HepG2 (cell line): ENCODE data around the gene ZNF800. TPM values are rescaled to one million over a fixed set of nuclear protein-coding genes. Genes with fewer than 3 reads are reported as not detected.

Experiments used
- ATF4 ChIP-seq, 2 experiments: fragments of 450-650 bp in 1 of 2; sonication (generic) in 1 of 2; formaldehyde crosslinking; IDR thresholded peaks; 2 replicates each; pipeline versions ENCODE4 v1.5.0 to v1.8.0; 2020 to 2022; ENCODE audit warnings: mild to moderate bottlenecking in 1 of 2, missing genetic modification reagents in 1 of 2
- CEBPB ChIP-seq: IDR thresholded peaks from 2 replicates; pipeline ENCODE4 v1.6.1; 2011; ENCODE audit warnings: low read depth, low read length, improper control_type of control experiment, borderline replicate concordance
- CHD4 ChIP-seq: fragments of 200-600 bp; sonication (generic); IDR thresholded peaks from 2 replicates; pipeline ENCODE4 v1.7.0; 2017; ENCODE audit warnings: mild to moderate bottlenecking, low read length, borderline replicate concordance
- HDAC1 ChIP-seq: sonication (generic); formaldehyde crosslinking; IDR thresholded peaks from 2 replicates; pipeline ENCODE4 v1.5.1; 2020; ENCODE audit warnings: mild to moderate bottlenecking, missing genetic modification reagents
- HNF4A ChIP-seq: sonication (generic); formaldehyde crosslinking; IDR thresholded peaks from 2 replicates; pipeline ENCODE4 v1.4.0; 2020; ENCODE audit warnings: missing genetic modification reagents
- MZF1 ChIP-seq: sonication (generic); formaldehyde crosslinking; IDR thresholded peaks from 2 replicates; pipeline ENCODE4 v1.8.1; 2023; ENCODE audit warnings: mild to moderate bottlenecking, missing genetic modification reagents, borderline replicate concordance
- NFKBIZ ChIP-seq: IDR thresholded peaks from 2 replicates; pipeline ENCODE4 v1.6.1; 2018; ENCODE audit warnings: missing genetic modification reagents, missing compliant biosample characterization
- RELA ChIP-seq: sonication (generic); formaldehyde crosslinking; IDR thresholded peaks from 2 replicates; pipeline ENCODE4 v1.4.0; 2020; ENCODE audit warnings: missing genetic modification reagents
- RXRB ChIP-seq: IDR thresholded peaks from 2 replicates; pipeline ENCODE4 v1.6.1; 2016; ENCODE audit warnings: borderline replicate concordance, missing genetic modification reagents, missing compliant biosample characterization
- SCMH1 ChIP-seq: sonication (generic); formaldehyde crosslinking; IDR thresholded peaks from 2 replicates; pipeline ENCODE4 v1.9.0; 2021; ENCODE audit warnings: missing genetic modification reagents, mild to moderate bottlenecking, borderline replicate concordance
- STAT6 ChIP-seq: sonication (generic); formaldehyde crosslinking; IDR thresholded peaks from 2 replicates; pipeline ENCODE4 v1.4.0; 2020; ENCODE audit warnings: missing genetic modification reagents, mild to moderate bottlenecking, borderline replicate concordance
- TARDBP ChIP-seq: sonication (generic); formaldehyde crosslinking; IDR thresholded peaks from 2 replicates; pipeline ENCODE4 v1.8.0; 2022; ENCODE audit warnings: mild to moderate bottlenecking, missing genetic modification reagents
- TFDP1 ChIP-seq: IDR thresholded peaks from 2 replicates; pipeline ENCODE4 v1.6.1; 2016; ENCODE audit warnings: missing compliant biosample characterization, missing genetic modification reagents, borderline replicate concordance
- THAP11 ChIP-seq: IDR thresholded peaks from 2 replicates; pipeline ENCODE4 v1.6.1; 2016; ENCODE audit warnings: missing biosample characterization, missing genetic modification reagents
- ZNF333 ChIP-seq: sonication (generic); formaldehyde crosslinking; IDR thresholded peaks from 2 replicates; pipeline ENCODE4 v1.4.0; 2020; ENCODE audit warnings: mild to moderate bottlenecking, missing genetic modification reagents, borderline replicate concordance
- ZNF343 ChIP-seq: sonication (generic); formaldehyde crosslinking; IDR thresholded peaks from 2 replicates; pipeline ENCODE4 v1.4.0; 2020; ENCODE audit warnings: mild to moderate bottlenecking, missing genetic modification reagents
- ZNF563 ChIP-seq: sonication (generic); formaldehyde crosslinking; IDR thresholded peaks from 2 replicates; pipeline ENCODE4 v1.8.0; 2022; ENCODE audit warnings: mild to moderate bottlenecking, moderate library complexity, missing genetic modification reagents
- ZNF569 ChIP-seq: sonication (generic); formaldehyde crosslinking; IDR thresholded peaks from 2 replicates; pipeline ENCODE4 v1.5.0; 2020; ENCODE audit warnings: mild to moderate bottlenecking, missing genetic modification reagents, moderate library complexity, borderline replicate concordance
- ZNF7 ChIP-seq: IDR thresholded peaks from 2 replicates; pipeline ENCODE4 v1.6.1; 2016; ENCODE audit warnings: missing biosample characterization, missing genetic modification reagents
- ZNF724P ChIP-seq: sonication (generic); formaldehyde crosslinking; IDR thresholded peaks from 2 replicates; pipeline ENCODE4 v1.8.0; 2022; ENCODE audit warnings: missing genetic modification reagents, borderline replicate concordance
- ZNF766 ChIP-seq: sonication (generic); formaldehyde crosslinking; IDR thresholded peaks from 2 replicates; pipeline ENCODE4 v1.5.0; 2020; ENCODE audit warnings: missing genetic modification reagents, borderline replicate concordance
- ZNF790 ChIP-seq: sonication (generic); formaldehyde crosslinking; IDR thresholded peaks from 2 replicates; pipeline ENCODE4 v1.8.0; 2022; ENCODE audit warnings: missing genetic modification reagents, mild to moderate bottlenecking, borderline replicate concordance
- ZSCAN12 ChIP-seq: sonication (generic); formaldehyde crosslinking; IDR thresholded peaks from 2 replicates; pipeline ENCODE4 v1.9.0; 2021; ENCODE audit warnings: mild to moderate bottlenecking, missing genetic modification reagents
- ZUFSP ChIP-seq: sonication (generic); formaldehyde crosslinking; IDR thresholded peaks from 2 replicates; pipeline ENCODE4 v1.9.0; 2021; ENCODE audit warnings: missing genetic modification reagents, mild to moderate bottlenecking, borderline replicate concordance
- polyA plus RNA-seq, 8 experiments: library from polyadenylated mRNA; depleted of rRNA in 3 of 8; stranded (reverse) in 7 of 8; unstranded in 1 of 8; fragments of >200 nt; fragmentation: Illumina TruSeq in 4 of 8; extraction: Trizol in 4 of 8; gene quantifications; 2 replicates each; pipeline versions ENCODE4 v1.2.1 to v1.2.3, GENCODE V29; 2011 to 2016; ENCODE audit warnings: low read depth in 4 of 8, missing spikeins in 1 of 8, mixed read lengths in 1 of 8; ENCODE audit not compliant: insufficient read depth in 1 of 8
- total RNA-seq, 5 experiments: library from RNA; depleted of rRNA; stranded (reverse); fragments of >200 nt; fragmentation: Illumina TruSeq; extraction: Trizol; gene quantifications; 2 replicates each; pipeline ENCODE4 v1.2.3, GENCODE V29; 2016; ENCODE audit warnings: low read depth in 1 of 5

ZNF800 gene
- total and polyA plus RNA-seq, 2 of the 13 experiments (the other 11 are each of a cell fraction or from before 2014, with no cell fraction given): 7.1 to 12.7 TPM

- TF ChIP-seq HDAC1 (no peak), THAP11 (CRISPR knock-in tag) (peak; percentile 75), RELA (CRISPR knock-in tag) (no peak), ZNF766 (peak; percentile 54; the same call in 1 of the 2 replicates), NFKBIZ (CRISPR knock-in tag) (no peak), ZUFSP (CRISPR knock-in tag) (no peak), ZNF563 (CRISPR knock-in tag) (peak; percentile 22; the same call in 1 of the 2 replicates), HNF4A (no peak), RXRB (no peak), TARDBP (CRISPR knock-in tag) (no peak; the same call in 1 of the 2 replicates), ZNF569 (CRISPR knock-in tag) (no peak), SCMH1 (CRISPR knock-in tag) (no peak), ZNF790 (CRISPR knock-in tag) (no peak), ZNF724P (CRISPR knock-in tag) (no peak), ZNF343 (no peak), CEBPB (no peak), ZNF333 (CRISPR knock-in tag) (no peak), ATF4 (CRISPR knock-in tag; IDR thresholded peaks at IDR 0.05) (no peak), MZF1 (CRISPR knock-in tag) (no peak), STAT6 (no peak), ZSCAN12 (CRISPR knock-in tag) (0 out of 2 replicates have a peak, but pooled peaks have one; percentile 55), ZNF7 (CRISPR knock-in tag) (no peak; the same call in 1 of the 2 replicates), CHD4 (no peak), TFDP1 (CRISPR knock-in tag) (no peak)
Observed at GRCh38 chr7:127392566-127393367, at the start of gene ZNF800 (continued).
